Stomach smooth muscle (tissue), 2 donors: Measurements from ENCODE around the gene OTUD5.
A peak's percentile ranks its signal among the peaks of the same experiment; 100 is the strongest.

Experiments used
- H3K27ac ChIP-seq: one replicate; pipeline ENCODE4 v1.7.0; 2013; ENCODE audit warnings: mild to moderate bottlenecking, low read length, inconsistent platforms
- H3K27me3 ChIP-seq, 2 donors: one replicate each; pipeline ENCODE4 v1.7.0; 2013; ENCODE audit warnings: low read length in 2 of 2; ENCODE audit not compliant: insufficient read depth in 2 of 2, control insufficient read depth in 1 of 2
- H3K36me3 ChIP-seq, 2 donors: one replicate each; pipeline ENCODE4 v1.7.0; 2013; ENCODE audit warnings: low read length in 2 of 2; ENCODE audit not compliant: control insufficient read depth in 2 of 2, insufficient read depth in 2 of 2
- H3K4me1 ChIP-seq: one replicate; pipeline ENCODE4 v1.7.0; 2013; ENCODE audit warnings: low read length; ENCODE audit not compliant: control insufficient read depth, insufficient read depth
- H3K4me3 ChIP-seq, 2 donors: one replicate each; pipeline ENCODE4 v1.7.0; 2013; ENCODE audit warnings: low read length in 2 of 2
- H3K9ac ChIP-seq, 2 donors: one replicate each; pipeline ENCODE4 v1.7.0; 2013; ENCODE audit warnings: low read length in 2 of 2, mild to moderate bottlenecking in 1 of 2
- H3K9me3 ChIP-seq, 2 donors: one replicate each; pipeline ENCODE4 v1.7.0; 2013; ENCODE audit warnings: low read length in 2 of 2; ENCODE audit not compliant: control insufficient read depth in 2 of 2
- donor health status: healthy.
- donor health status: Pancreatic carcinoma.

OTUD5 gene

DNA sequence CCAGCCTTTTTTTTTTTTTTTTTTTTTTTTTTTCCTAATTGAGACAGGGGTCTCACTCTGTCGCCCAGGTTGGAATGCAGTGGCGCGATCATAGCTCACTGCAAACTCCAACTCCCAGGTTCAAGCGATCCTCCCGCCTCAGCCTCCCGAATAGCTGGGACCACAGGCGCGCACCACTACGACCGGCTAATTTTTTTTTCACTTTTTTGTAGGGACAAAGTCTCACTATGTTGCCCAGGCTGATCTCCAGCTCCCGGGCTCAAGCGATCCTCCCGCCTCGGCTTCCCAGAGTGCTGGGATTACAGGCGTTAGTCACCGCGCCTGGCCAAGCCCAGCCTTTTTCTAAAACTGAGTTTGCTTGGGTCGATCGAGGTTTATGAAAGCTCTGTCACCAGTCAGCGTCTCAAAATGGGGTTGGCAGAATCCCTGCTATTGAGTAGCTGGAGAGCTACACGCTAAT is 1.3 kb upstream of the OTUD5 start:
- Histone ChIP-seq H3K36me3 (peaks cover 2 to 10% of the 10 kb centered on the region in 2 donors), H3K9me3 (no peaks in the 10 kb centered on the region), H3K4me3 (peak overlapping the region; percentile 67 to 82), H3K27ac (peak overlapping the region; percentile 94), H3K27me3 (no peaks in the 10 kb centered on the region), H3K4me1 (peaks cover 30% of the 10 kb centered on the region), H3K9ac (peak overlapping the region; percentile 76 to 78)

DNA sequence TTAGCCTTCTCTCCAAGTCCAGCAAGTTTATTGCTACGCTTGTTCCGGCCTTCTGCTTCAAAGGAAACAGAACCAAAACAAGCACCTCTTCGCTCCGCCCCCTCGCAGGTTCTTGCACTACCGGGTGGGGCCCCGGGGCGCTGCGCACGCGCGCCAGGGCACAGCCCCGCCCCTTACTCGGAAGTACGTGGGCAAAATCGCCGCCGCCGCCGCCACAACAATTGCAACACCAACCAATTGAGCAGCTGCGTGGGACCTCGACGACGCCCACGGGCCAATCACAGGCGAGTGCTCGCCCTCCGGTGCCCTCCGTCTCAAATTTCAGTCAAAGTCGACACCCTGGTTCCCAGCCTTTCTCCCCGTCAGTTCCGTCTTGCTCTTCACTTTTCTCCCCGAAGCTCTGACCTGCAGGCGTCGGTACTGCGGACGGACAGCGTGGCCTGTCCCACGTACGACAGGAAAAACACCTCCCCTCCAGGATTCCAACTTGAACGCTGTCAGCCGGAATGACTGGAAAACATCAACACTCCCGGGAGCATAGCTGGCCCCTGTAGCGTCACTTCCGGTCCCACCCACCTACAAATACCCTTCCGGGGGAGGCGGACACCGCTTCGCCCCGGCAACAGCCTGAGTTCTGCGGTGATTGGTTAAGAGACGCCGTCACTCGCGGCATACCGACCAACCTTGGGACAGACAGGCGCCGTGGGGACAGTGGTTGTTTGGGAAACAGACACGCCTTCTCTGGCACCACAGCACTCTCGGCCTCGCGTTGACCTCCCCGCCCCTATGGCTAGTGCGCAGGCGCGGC is 624 bp upstream of the OTUD5 start:
- peak overlapping the region; percentile 94 for H3K27ac ChIP-seq
- no peaks in the 10 kb centered on the region for H3K9me3 ChIP-seq
- H3K36me3 ChIP-seq = peaks cover 2 to 10% of the 10 kb centered on the region in 2 donors
- H3K4me1 ChIP-seq = peaks cover 35% of the 10 kb centered on the region
- peak overlapping the region; percentile 81 to 88 for H3K9ac ChIP-seq
- H3K4me3 ChIP-seq = peak overlapping the region; percentile 77 to 82
- H3K27me3 ChIP-seq = no peaks in the 10 kb centered on the region

DNA sequence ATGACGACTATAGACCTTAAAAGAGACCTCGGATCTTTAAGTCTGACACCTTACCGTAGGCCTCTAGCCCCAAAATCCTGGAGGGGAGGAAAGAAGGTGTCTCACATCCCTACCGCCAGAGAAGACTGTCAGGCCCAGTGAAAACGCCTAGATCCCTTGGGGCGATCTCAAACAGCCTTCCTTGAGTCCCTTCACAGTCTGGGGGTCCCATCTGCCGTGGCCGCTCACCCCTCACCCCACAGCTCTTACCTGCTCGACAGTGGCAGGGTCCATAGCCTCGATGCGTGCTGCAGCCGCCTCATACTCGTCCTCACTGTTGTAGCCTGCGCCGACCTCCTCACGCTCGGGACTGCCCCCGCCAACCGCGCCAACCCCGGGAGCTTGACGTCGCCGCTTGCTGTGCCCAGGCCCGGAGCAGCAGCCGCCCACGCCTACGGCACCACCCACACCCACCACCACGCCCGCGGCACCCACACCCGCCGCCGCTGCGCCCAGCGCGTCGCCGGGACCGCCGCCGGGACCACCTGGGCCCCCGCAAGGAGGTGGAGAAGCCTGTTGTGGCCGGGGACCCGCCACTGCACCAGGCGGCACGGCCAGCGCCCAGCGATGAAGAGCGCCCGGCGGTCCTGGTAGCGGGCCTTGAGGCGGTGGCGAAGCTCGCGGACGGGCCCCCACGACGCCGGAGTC is 536 bp downstream of the OTUD5 start:
- Histone ChIP-seq H3K9ac (peak overlapping the region; percentile 73 to 83), H3K4me1 (peaks cover 43% of the 10 kb centered on the region), H3K27ac (peak overlapping the region; percentile 55), H3K9me3 (no peaks in the 10 kb centered on the region), H3K27me3 (no peaks in the 10 kb centered on the region), H3K4me3 (peak overlapping the region; percentile 82 to 85), H3K36me3 (peaks cover 2 to 10% of the 10 kb centered on the region in 2 donors)

DNA sequence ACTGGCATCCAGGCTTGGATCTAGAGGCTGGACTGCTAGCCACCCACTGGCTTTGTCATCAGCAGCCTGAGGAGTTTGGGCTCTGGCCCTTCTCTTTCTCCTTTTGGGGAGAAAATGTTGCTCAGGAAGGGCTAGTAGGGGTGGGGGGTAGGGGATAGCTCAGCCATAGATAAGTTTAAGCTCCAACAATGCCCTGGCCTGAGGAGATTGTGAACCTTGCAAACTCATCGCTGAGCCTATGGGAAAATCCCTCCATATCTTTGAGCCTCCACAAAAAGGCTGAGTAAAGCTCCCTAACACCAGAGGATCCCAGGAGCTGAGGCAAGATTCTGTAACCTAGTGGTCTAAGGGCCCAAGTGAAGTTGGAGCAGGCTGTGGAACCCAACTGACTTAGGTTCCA is 8.8 kb downstream of the OTUD5 start:
- Histone ChIP-seq H3K4me3 (no peak overlapping the region), H3K9me3 (peaks cover 0 to 2% of the 10 kb centered on the region in 2 donors), H3K27ac (no peak overlapping the region), H3K27me3 (peaks cover 0 to 4% of the 10 kb centered on the region in 2 donors), H3K36me3 (no peaks in the 10 kb centered on the region), H3K4me1 (peaks cover 13% of the 10 kb centered on the region), H3K9ac (no peak overlapping the region)

DNA sequence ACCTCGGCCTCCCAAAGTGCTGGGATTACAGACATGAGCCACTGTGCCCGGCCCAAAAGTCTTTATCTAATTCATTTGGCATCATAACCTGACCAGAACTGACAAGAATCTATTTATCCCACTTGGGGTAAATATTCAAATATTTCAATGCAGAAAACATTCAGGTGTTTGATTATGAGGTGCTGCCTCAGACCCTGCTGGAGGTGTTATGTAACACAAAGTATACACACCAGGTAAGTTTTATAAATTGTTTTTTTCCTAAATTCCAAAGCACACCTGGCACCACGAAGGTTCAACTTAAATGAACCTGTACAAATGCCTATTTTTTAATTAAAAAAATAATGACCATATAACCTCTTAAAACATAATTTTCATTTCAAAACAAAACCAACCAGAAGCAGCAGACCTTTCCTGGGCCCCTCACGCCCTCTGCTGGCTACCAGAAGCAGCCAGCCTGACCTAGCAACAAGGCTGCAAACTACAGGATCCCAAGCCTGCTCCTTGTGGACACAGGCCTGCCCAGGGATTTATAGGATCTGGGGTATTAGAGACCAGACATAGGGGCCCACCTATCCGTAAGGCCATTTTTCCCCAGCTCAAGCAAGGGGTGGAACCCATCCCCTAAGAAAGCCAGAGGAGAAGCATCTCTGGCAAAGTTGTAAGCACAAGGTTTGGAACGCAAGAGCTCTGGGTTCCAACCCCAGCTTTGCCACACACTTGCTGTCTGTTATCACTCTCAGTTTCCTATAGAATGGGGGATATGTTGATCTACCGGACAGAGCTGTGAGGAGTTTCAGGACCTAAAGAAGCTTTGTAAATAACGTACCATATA is 11.7 kb downstream of the OTUD5 start:
- Histone ChIP-seq H3K9ac (no peak overlapping the region), H3K9me3 (peaks cover 0 to 2% of the 10 kb centered on the region in 2 donors), H3K27me3 (peaks cover 0 to 6% of the 10 kb centered on the region in 2 donors), H3K4me1 (peaks cover 2% of the 10 kb centered on the region), H3K27ac (no peak overlapping the region), H3K36me3 (no peaks in the 10 kb centered on the region), H3K4me3 (no peak overlapping the region)

DNA sequence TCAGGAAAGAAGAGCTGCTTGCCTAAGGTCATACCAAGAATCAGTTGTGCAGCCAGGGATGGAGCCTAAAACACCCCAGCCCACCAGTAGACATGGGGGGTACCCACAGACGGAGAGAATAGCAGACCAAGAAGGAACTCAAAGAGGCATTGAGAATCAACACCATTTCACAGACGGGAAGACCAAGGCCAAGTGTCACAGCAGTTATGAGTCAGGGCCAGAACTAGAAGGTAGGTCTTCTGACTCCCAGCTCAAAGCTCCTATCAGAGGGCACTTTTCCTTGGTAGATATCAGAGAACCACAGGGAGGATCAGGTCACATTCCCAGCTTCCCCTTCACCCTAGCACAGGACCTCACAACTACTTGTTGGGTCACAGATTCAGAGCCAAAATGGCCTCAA is 14.5 kb downstream of the OTUD5 start:
- H3K36me3 ChIP-seq = peaks cover 0 to 3% of the 10 kb centered on the region in 2 donors
- no peak overlapping the region for H3K9ac ChIP-seq
- H3K9me3 ChIP-seq = no peaks in the 10 kb centered on the region
- H3K27me3 ChIP-seq = peaks cover 0 to 14% of the 10 kb centered on the region in 2 donors
- peaks cover 7% of the 10 kb centered on the region for H3K4me1 ChIP-seq
- no peak overlapping the region for H3K4me3 ChIP-seq
- no peak overlapping the region for H3K27ac ChIP-seq

DNA sequence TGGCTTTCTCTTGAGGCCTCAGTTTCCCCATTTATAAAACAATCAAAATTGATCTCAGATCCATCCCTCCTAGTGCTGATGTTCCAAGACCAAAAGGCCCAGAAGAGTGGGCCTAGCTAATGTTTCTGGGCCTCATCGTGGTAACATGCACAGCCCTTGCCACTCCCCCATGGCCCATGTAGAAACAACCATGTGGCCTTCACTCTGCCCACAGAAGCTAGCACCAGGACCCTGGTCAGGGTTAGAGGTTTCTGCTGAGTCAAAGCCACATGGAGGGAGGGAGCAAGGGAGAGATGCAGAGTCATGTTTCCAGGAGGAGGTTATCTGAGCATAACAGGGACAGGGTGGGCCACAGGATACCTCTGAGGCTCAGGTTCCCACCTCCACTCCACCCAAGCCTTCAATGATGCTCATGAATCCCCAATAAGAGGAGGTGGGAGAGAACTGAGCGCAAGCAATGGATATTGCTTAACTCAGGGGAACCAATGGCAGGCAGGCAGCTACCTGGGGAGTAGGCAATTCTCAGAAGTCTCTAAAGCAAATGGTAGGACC is 16.9 kb downstream of the OTUD5 start:
- H3K4me3 ChIP-seq = no peak overlapping the region
- peaks cover 0 to 3% of the 10 kb centered on the region in 2 donors for H3K36me3 ChIP-seq
- peaks cover 11% of the 10 kb centered on the region for H3K4me1 ChIP-seq
- no peak overlapping the region for H3K9ac ChIP-seq
- H3K27ac ChIP-seq = no peak overlapping the region
- peaks cover 0 to 12% of the 10 kb centered on the region in 2 donors for H3K27me3 ChIP-seq
- H3K9me3 ChIP-seq = no peaks in the 10 kb centered on the region

DNA sequence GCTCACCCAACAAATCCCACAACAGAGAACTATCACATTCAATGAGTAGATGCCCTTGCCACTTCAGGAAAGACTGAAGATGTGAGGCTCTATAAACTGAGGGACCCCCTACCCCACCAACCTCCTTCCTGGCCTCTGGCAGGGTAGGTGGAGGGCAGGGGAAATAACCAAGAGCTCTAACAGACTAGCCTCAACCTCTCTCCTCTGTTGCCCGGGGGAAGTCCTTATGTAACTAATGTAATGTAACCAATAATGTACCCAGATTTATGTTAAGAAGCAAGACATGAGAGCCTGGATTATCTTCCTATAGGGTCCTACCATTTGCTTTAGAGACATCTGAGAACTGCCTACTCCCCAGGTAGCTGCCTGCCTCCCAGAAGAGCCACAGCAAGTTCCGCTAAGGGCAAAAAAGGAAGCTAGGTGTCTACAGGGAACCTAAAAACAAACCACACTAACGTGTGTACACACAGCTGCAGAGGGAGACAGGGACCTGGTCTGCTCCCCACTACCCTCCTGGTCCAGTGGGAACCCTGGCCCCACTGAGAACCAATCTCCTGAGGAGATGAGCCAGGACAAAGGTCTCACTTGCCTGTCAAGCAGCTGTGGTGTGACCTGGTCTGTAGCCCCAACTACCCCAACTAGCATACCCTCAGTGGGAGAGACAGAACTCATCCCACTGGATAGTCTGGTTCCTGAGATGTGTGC is 17.7 kb downstream of the OTUD5 start:
- no peak overlapping the region for H3K27ac ChIP-seq
- H3K9ac ChIP-seq = no peak overlapping the region
- H3K4me3 ChIP-seq = no peak overlapping the region
- peaks cover 11% of the 10 kb centered on the region for H3K4me1 ChIP-seq
- H3K27me3 ChIP-seq = peaks cover 0 to 12% of the 10 kb centered on the region in 2 donors
- no peaks in the 10 kb centered on the region for H3K9me3 ChIP-seq
- H3K36me3 ChIP-seq = peaks cover under 1 to 3% of the 10 kb centered on the region in 2 donors

DNA sequence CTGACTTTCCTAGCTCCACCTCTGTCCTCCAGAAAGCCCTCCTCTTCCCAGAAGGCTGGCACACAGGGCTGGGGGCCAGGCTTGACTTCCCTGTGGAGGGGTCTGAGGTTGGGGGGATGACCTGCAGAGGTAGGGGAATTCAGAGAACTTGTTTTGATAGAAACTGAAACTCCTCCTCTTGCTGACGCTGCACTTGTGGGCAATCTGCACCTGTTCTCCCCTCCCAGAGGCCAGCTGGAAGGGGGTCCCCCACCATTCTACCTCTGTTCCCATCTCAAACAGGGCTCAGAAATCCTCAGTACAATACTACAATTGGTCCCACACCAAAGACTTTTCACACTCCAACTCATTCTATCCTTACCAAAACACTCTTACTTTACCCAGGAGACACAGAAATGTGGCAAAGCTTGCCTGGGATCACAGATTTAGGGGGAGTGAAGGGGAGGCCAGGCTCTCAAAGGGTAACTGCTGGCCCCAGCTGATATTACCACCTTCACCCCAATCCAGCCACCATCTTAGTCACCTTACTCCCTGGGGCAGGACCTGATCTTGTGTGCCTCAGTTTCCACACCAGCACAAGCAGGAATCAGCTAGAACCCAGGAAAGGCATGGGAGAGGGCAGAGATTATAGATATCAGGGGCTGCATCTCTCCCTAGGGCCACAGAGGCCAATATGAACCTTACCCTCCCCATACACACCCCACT is 18.5 kb downstream of the OTUD5 start:
- H3K9me3 ChIP-seq = no peaks in the 10 kb centered on the region
- peaks cover 11% of the 10 kb centered on the region for H3K4me1 ChIP-seq
- H3K9ac ChIP-seq = no peak overlapping the region
- H3K27ac ChIP-seq = no peak overlapping the region
- H3K27me3 ChIP-seq = peaks cover 0 to 12% of the 10 kb centered on the region in 2 donors
- no peak overlapping the region for H3K4me3 ChIP-seq
- H3K36me3 ChIP-seq = peaks cover 8 to 11% of the 10 kb centered on the region in 2 donors
